SK-N-SH treated with all-trans-retinoic acid at 6 μM for 48 hours (cell line): Measurements from ENCODE around the gene AGAP1.

Source experiments
- ATAC-seq: fragments of 200-7000 bp; cut with Tn5 transposase; 3 replicates; pipeline ENCODE4 v1.9.1; 2020; ENCODE audit warnings: mild to moderate bottlenecking, moderate library complexity
- ARNTL ChIP-seq: fragments of 450-650 bp; formaldehyde crosslinking; IDR thresholded peaks from 2 replicates; pipeline ENCODE4 v1.5.0; 2020; ENCODE audit warnings: low read depth, mild to moderate bottlenecking, moderate library complexity, borderline replicate concordance
- BACH2 ChIP-seq: fragments of 250-450 bp; sonication (Bioruptor Pico); IDR thresholded peaks from 2 replicates; pipeline ENCODE4 v1.9.0; 2021; ENCODE audit warnings: mild to moderate bottlenecking, borderline replicate concordance
- CREB5 ChIP-seq: fragments of 250-450 bp; sonication (Bioruptor Pico); IDR thresholded peaks from 2 replicates; pipeline ENCODE4 v1.5.1; 2020; ENCODE audit warnings: low read depth, mild to moderate bottlenecking, moderate library complexity
- CSDC2 ChIP-seq: fragments of 250-450 bp; sonication (Bioruptor Pico); IDR thresholded peaks from 2 replicates; pipeline ENCODE4 v1.5.0; 2020; ENCODE audit warnings: mild to moderate bottlenecking, moderate library complexity
- CSRNP3 ChIP-seq: fragments of 250-450 bp; sonication (Bioruptor Pico); IDR thresholded peaks from 2 replicates; pipeline ENCODE4 v1.5.1; 2021; ENCODE audit warnings: mild to moderate bottlenecking, moderate library complexity
- ESRRG ChIP-seq: fragments of 250-450 bp; sonication (Bioruptor Pico); IDR thresholded peaks from 2 replicates; pipeline ENCODE4 v1.6.1; 2021; ENCODE audit warnings: mild to moderate bottlenecking
- GLIS3 ChIP-seq: fragments of 250-450 bp; sonication (Bioruptor Pico); IDR thresholded peaks from 2 replicates; pipeline ENCODE4 v1.5.0; 2020; ENCODE audit warnings: mild to moderate bottlenecking, moderate library complexity
- ISL1 ChIP-seq: fragments of 250-450 bp; sonication (Bioruptor Pico); IDR thresholded peaks from 2 replicates; pipeline ENCODE4 v2.1.2; 2022; ENCODE audit warnings: mild to moderate bottlenecking, moderate library complexity
- OSR1 ChIP-seq: fragments of 250-450 bp; sonication (Bioruptor Pico); IDR thresholded peaks from 2 replicates; pipeline ENCODE4 v1.8.0; 2022; ENCODE audit warnings: moderate library complexity, mild to moderate bottlenecking, inconsistent platforms
- PATZ1 ChIP-seq: fragments of 250-450 bp; sonication (Bioruptor Pico); IDR thresholded peaks from 2 replicates; pipeline ENCODE4 v1.8.0; 2020; ENCODE audit warnings: mild to moderate bottlenecking, moderate library complexity, borderline replicate concordance
- POU6F1 ChIP-seq: fragments of 250-450 bp; sonication (Bioruptor Pico); IDR thresholded peaks from 2 replicates; pipeline ENCODE4 v1.8.0; 2021; ENCODE audit warnings: low read depth, mild to moderate bottlenecking, moderate library complexity, borderline replicate concordance
- RARB ChIP-seq: fragments of 250-450 bp; sonication (Bioruptor Pico); IDR thresholded peaks from 2 replicates; pipeline ENCODE4 v1.8.0; 2021; ENCODE audit warnings: mild to moderate bottlenecking, moderate library complexity
- SNAI2 ChIP-seq: fragments of 250-450 bp; sonication (Bioruptor Pico); IDR thresholded peaks from 2 replicates; pipeline ENCODE4 v1.5.0; 2020; ENCODE audit warnings: mild to moderate bottlenecking, moderate library complexity
- TCF4 ChIP-seq: fragments of 250-450 bp; sonication (Bioruptor Pico); IDR thresholded peaks from 2 replicates; pipeline ENCODE4 v1.8.0; 2021; ENCODE audit warnings: mild to moderate bottlenecking, moderate library complexity, borderline replicate concordance
- TOX ChIP-seq: fragments of 250-450 bp; sonication (Bioruptor Pico); IDR thresholded peaks from 2 replicates; pipeline ENCODE4 v1.8.0; 2021; ENCODE audit warnings: mild to moderate bottlenecking, moderate library complexity, borderline replicate concordance
- TSHZ2 ChIP-seq: fragments of 250-450 bp; sonication (Bioruptor Pico); IDR thresholded peaks from 2 replicates; pipeline ENCODE4 v1.5.0; 2020; ENCODE audit warnings: mild to moderate bottlenecking, moderate library complexity
- ZC3H10 ChIP-seq: fragments of 250-450 bp; sonication (Bioruptor Pico); IDR thresholded peaks from 2 replicates; pipeline ENCODE4 v1.5.1; 2021; ENCODE audit warnings: mild to moderate bottlenecking, moderate library complexity
- ZFP3 ChIP-seq: fragments of 250-450 bp; sonication (Bioruptor Pico); IDR thresholded peaks from 2 replicates; pipeline ENCODE4 v1.5.0; 2020; ENCODE audit warnings: mild to moderate bottlenecking, moderate library complexity
- ZFP30 ChIP-seq: fragments of 450-650 bp; formaldehyde crosslinking; IDR thresholded peaks from 2 replicates; pipeline ENCODE4 v1.5.0; 2022; ENCODE audit warnings: mild to moderate bottlenecking, moderate library complexity
- ZNF565 ChIP-seq: fragments of 450-650 bp; formaldehyde crosslinking; conservative IDR thresholded peaks from 2 replicates; pipeline ENCODE4 v1.5.0; 2020; ENCODE audit warnings: low read depth, mild to moderate bottlenecking, moderate library complexity
- ZNF70 ChIP-seq: fragments of 450-650 bp; formaldehyde crosslinking; IDR thresholded peaks from 2 replicates; pipeline ENCODE4 v1.5.0; 2020; ENCODE audit warnings: mild to moderate bottlenecking, moderate library complexity
- ZNF8 ChIP-seq: fragments of 450-650 bp; formaldehyde crosslinking; IDR thresholded peaks from 2 replicates; pipeline ENCODE4 v1.5.0; 2020; ENCODE audit warnings: mild to moderate bottlenecking, moderate library complexity

Gene AGAP1

GRCh38 chr2:236143811-236144210, 650.0 kb downstream of the AGAP1 start:
- TF ChIP-seq CSDC2 (CRISPR knock-in tag): no peak
- no peak for TF ChIP-seq ZFP30 (CRISPR knock-in tag)
- TF ChIP-seq ESRRG (CRISPR knock-in tag): no peak
- TF ChIP-seq CREB5 (CRISPR knock-in tag): no peak
- TF ChIP-seq TOX (CRISPR knock-in tag): no peak
- TF ChIP-seq RARB (CRISPR knock-in tag): no peak
- TF ChIP-seq TCF4: no peak
- TF ChIP-seq BACH2: no peak
- TF ChIP-seq PATZ1 (CRISPR knock-in tag): no peak
- TF ChIP-seq ARNTL (CRISPR knock-in tag): no peak
- no peak for TF ChIP-seq ZNF8 (CRISPR knock-in tag)
- TF ChIP-seq ISL1 (CRISPR knock-in tag): no peak
- TF ChIP-seq ZFP3 (CRISPR knock-in tag): no peak
- TF ChIP-seq TSHZ2 (CRISPR knock-in tag): no peak
- TF ChIP-seq SNAI2 (CRISPR knock-in tag): no peak

GRCh38 chr2:236146436-236146835, 652.6 kb downstream of the AGAP1 start:
- ATAC-seq: no peak
- TF ChIP-seq TOX (CRISPR knock-in tag) (no peak), OSR1 (CRISPR knock-in tag) (no peak), ZC3H10 (no peak), CREB5 (CRISPR knock-in tag) (no peak), TCF4 (no peak), ZNF565 (CRISPR knock-in tag) (no peak), RARB (CRISPR knock-in tag) (no peak), ZFP30 (CRISPR knock-in tag) (no peak), ESRRG (CRISPR knock-in tag) (no peak), ZNF70 (no peak), TSHZ2 (CRISPR knock-in tag) (no peak), BACH2 (no peak), ARNTL (CRISPR knock-in tag) (no peak), CSRNP3 (CRISPR knock-in tag) (no peak), POU6F1 (CRISPR knock-in tag) (no peak), PATZ1 (CRISPR knock-in tag) (no peak), GLIS3 (no peak), CSDC2 (CRISPR knock-in tag) (no peak), ZNF8 (CRISPR knock-in tag) (no peak), ZFP3 (CRISPR knock-in tag) (no peak)

More at GRCh38 chr2:236143811-236144210, 650.0 kb downstream of the AGAP1 start:
- no peak for ATAC-seq
